DOHH2 (cell line): Measurements from ENCODE around the gene ITGB8.

ENCODE experiments used
- H3F3A ChIP-seq: fragments of 200-600 bp; sonication (generic), shearing (Covaris generic); 2 replicates; pipeline ENCODE4 v1.6.0; 2016; ENCODE audit warnings: antibody characterized with exemption, mild to moderate bottlenecking; ENCODE audit not compliant: control insufficient read depth, insufficient read depth
- H3K27ac ChIP-seq: fragments of 200-600 bp; sonication (generic); 2 replicates; pipeline ENCODE4 v1.5.1; 2014; ENCODE audit warnings: low read depth, mild to moderate bottlenecking, low read length, moderate library complexity
- H3K27me3 ChIP-seq: fragments of 200-600 bp; sonication (generic); 2 replicates; pipeline ENCODE4 v1.6.1; 2014; ENCODE audit warnings: mild to moderate bottlenecking, low read length, mixed read lengths; ENCODE audit not compliant: control insufficient read depth
- H3K36me3 ChIP-seq: fragments of 200-600 bp; sonication (generic); 2 replicates; pipeline ENCODE4 v1.6.1; 2014; ENCODE audit warnings: mild to moderate bottlenecking, low read length, moderate library complexity, mixed read lengths; ENCODE audit not compliant: control insufficient read depth
- H3K4me1 ChIP-seq: fragments of 200-600 bp; sonication (generic); 2 replicates; pipeline ENCODE4 v1.6.1; 2014; ENCODE audit warnings: mild to moderate bottlenecking, low read length, mixed read lengths; ENCODE audit not compliant: control insufficient read depth
- H3K4me2 ChIP-seq: fragments of 200-600 bp; sonication (generic); 2 replicates; pipeline ENCODE4 v1.6.0; 2014; ENCODE audit warnings: mild to moderate bottlenecking, low read length, moderate library complexity
- H3K4me3 ChIP-seq: fragments of 200-600 bp; sonication (generic); 2 replicates; pipeline ENCODE4 v1.5.1; 2014; ENCODE audit warnings: mild to moderate bottlenecking, low read length, mixed read lengths
- H3K79me2 ChIP-seq: fragments of 200-600 bp; sonication (generic); 2 replicates; pipeline ENCODE4 v1.6.1; 2014; ENCODE audit warnings: mild to moderate bottlenecking, low read length, mixed read lengths; ENCODE audit not compliant: control insufficient read depth
- H3K9me2 ChIP-seq: fragments of 200-600 bp; sonication (generic); replicated peaks from 2 replicates; pipeline ENCODE4 v1.6.1; 2014; ENCODE audit warnings: mild to moderate bottlenecking, low read length, mixed read lengths; ENCODE audit not compliant: control insufficient read depth
- H3K9me3 ChIP-seq: fragments of 200-600 bp; sonication (generic); 2 replicates; pipeline ENCODE4 v1.6.1; 2014; ENCODE audit warnings: antibody characterized with exemption, low read length, mixed read lengths; ENCODE audit not compliant: control insufficient read depth, insufficient read depth
- H4K20me1 ChIP-seq: fragments of 200-600 bp; sonication (generic); 2 replicates; pipeline ENCODE4 v1.6.0; 2014; ENCODE audit warnings: low read depth, mild to moderate bottlenecking, antibody characterized with exemption, low read length, moderate library complexity; ENCODE audit not compliant: control insufficient read depth, insufficient read depth
- CTCF ChIP-seq: fragments of 200-600 bp; sonication (generic); IDR thresholded peaks from one replicate; pipeline ENCODE4 v1.5.1; 2014; ENCODE audit warnings: antibody characterized with exemption, mild to moderate bottlenecking, low read depth, low read length; ENCODE audit not compliant: poor library complexity, severe bottlenecking
- EZH2phosphoT487 ChIP-seq: fragments of 200-600 bp; sonication (generic); IDR thresholded peaks from 2 replicates; pipeline ENCODE4 v1.6.1; 2017; ENCODE audit warnings: borderline replicate concordance, mild to moderate bottlenecking, antibody characterized with exemption, low read length, moderate library complexity, mixed read lengths

The ITGB8 gene

GRCh38 chr7:20310301-20310700 lies 20.4 kb upstream of the ITGB8 start:
- Histone ChIP-seq H3K9me3 (no peaks in the 10 kb centered on the region), H3K4me2 (no peak overlapping the region), H3K4me3 (no peak overlapping the region), H3K36me3 (no peaks in the 10 kb centered on the region), H3K27ac (no peak overlapping the region), H3K27me3 (no peaks in the 10 kb centered on the region), H3K79me2 (no peaks in the 10 kb centered on the region), H3K9me2 (no peaks in the 10 kb centered on the region), H3F3A (no peaks in the 10 kb centered on the region), H4K20me1 (no peaks in the 10 kb centered on the region), H3K4me1 (peaks cover 20% of the 10 kb centered on the region)
- TF ChIP-seq CTCF = no peak
- TF ChIP-seq EZH2phosphoT487 = no peak

- Histone ChIP-seq H3K4me2 (no peak overlapping the region), H3K9me3 (no peaks in the 10 kb centered on the region), H3K27me3 (no peaks in the 10 kb centered on the region), H3F3A (no peaks in the 10 kb centered on the region), H3K9me2 (no peaks in the 10 kb centered on the region), H3K4me3 (no peak overlapping the region), H3K27ac (no peak overlapping the region), H3K36me3 (no peaks in the 10 kb centered on the region), H3K4me1 (peaks cover 12% of the 10 kb centered on the region), H3K79me2 (no peaks in the 10 kb centered on the region), H4K20me1 (no peaks in the 10 kb centered on the region)
- TF ChIP-seq EZH2phosphoT487 = no peak
- peak; percentile 66 for TF ChIP-seq CTCF
These were observed 19.5 kb upstream of the ITGB8 start for GRCh38 chr7:20310963-20311742.

DNA sequence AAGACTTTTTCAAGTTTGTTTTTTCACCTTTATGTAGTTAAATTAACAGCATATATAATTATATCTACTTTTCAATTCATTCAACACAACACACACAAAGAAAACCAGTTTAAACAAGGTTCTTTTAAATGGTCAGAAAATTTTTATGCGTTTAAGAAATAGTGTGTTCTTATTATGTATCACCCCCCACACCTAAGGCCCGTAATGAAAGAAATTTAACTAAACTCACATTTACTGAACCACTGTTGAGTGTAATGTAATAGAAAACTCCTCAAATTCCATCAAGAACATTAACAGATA lies 19.0 kb upstream of the ITGB8 start:
- no peaks in the 10 kb centered on the region for H3K36me3 ChIP-seq
- H3K79me2 ChIP-seq = no peaks in the 10 kb centered on the region
- H3K4me1 ChIP-seq = peaks cover 6% of the 10 kb centered on the region
- H3K27me3 ChIP-seq = no peaks in the 10 kb centered on the region
- H3K4me3 ChIP-seq = no peak overlapping the region
- no peak overlapping the region for H3K27ac ChIP-seq
- no peak overlapping the region for H3K4me2 ChIP-seq
- TF ChIP-seq EZH2phosphoT487 (no peak), CTCF (no peak)
- H4K20me1 ChIP-seq = no peaks in the 10 kb centered on the region
- H3K9me2 ChIP-seq = no peaks in the 10 kb centered on the region
- no peaks in the 10 kb centered on the region for H3F3A ChIP-seq
- H3K9me3 ChIP-seq = no peaks in the 10 kb centered on the region

- H3K27ac ChIP-seq = no peak overlapping the region
- no peaks in the 10 kb centered on the region for H3F3A ChIP-seq
- H3K9me3 ChIP-seq = no peaks in the 10 kb centered on the region
- H3K4me1 ChIP-seq = peaks cover 5% of the 10 kb centered on the region
- H3K36me3 ChIP-seq = no peaks in the 10 kb centered on the region
- TF ChIP-seq CTCF (no peak), EZH2phosphoT487 (no peak)
- no peak overlapping the region for H3K4me2 ChIP-seq
- no peaks in the 10 kb centered on the region for H3K79me2 ChIP-seq
- H3K9me2 ChIP-seq = no peaks in the 10 kb centered on the region
- no peaks in the 10 kb centered on the region for H3K27me3 ChIP-seq
- no peaks in the 10 kb centered on the region for H4K20me1 ChIP-seq
- no peak overlapping the region for H3K4me3 ChIP-seq
These were observed 18.1 kb upstream of the ITGB8 start for GRCh38 chr7:20312562-20312961.
